H9 (cell line): ENCODE results near the gene SLC10A4. TPM values are rescaled to one million over a fixed set of nuclear protein-coding genes. Genes with fewer than 3 reads are reported as not detected.

Experiments
- DNase-seq: peaks from one replicate; pipeline ENCODE4 v3.0.0-alpha.2; 2017
- H2AFZ ChIP-seq: one replicate; pipeline ENCODE4 v1.6.1; 2013; ENCODE audit warnings: mild to moderate bottlenecking, low read length, control low read depth, moderate library complexity
- H2AK5ac ChIP-seq: 2 replicates; pipeline ENCODE4 v1.6.1; 2013; ENCODE audit warnings: low read length, control low read depth, mixed read lengths; ENCODE audit not compliant: insufficient read length
- H2BK120ac ChIP-seq: one replicate; pipeline ENCODE4 v1.6.1; 2013; ENCODE audit warnings: low read depth, mild to moderate bottlenecking, low read length, control low read depth, inconsistent platforms; ENCODE audit not compliant: poor library complexity, severe bottlenecking
- H2BK12ac ChIP-seq: 2 replicates; pipeline ENCODE4 v1.6.1; 2013; ENCODE audit warnings: low read length, control low read depth, mixed read lengths, low read depth; ENCODE audit not compliant: insufficient read length
- H2BK15ac ChIP-seq: 2 replicates; pipeline ENCODE4 v1.6.1; 2013; ENCODE audit warnings: low read depth, low read length, control low read depth
- H2BK20ac ChIP-seq: one replicate; pipeline ENCODE4 v1.6.1; 2013; ENCODE audit warnings: low read depth, mild to moderate bottlenecking, low read length, control low read depth, inconsistent platforms; ENCODE audit not compliant: poor library complexity, severe bottlenecking
- H2BK5ac ChIP-seq: 2 replicates; pipeline ENCODE4 v1.6.1; 2013; ENCODE audit warnings: low read length, control low read depth, mixed read lengths; ENCODE audit not compliant: insufficient read length
- H3K14ac ChIP-seq: 2 replicates; pipeline ENCODE4 v1.6.1; 2013; ENCODE audit warnings: low read length, control low read depth; ENCODE audit not compliant: insufficient read depth
- H3K18ac ChIP-seq: 2 replicates; pipeline ENCODE4 v1.6.1; 2013; ENCODE audit warnings: low read depth, mild to moderate bottlenecking, mixed read lengths, low read length, control low read depth; ENCODE audit not compliant: insufficient read length
- H3K23ac ChIP-seq: 2 replicates; pipeline ENCODE4 v1.6.1; 2013; ENCODE audit warnings: low read length, control low read depth, mixed read lengths, low read depth; ENCODE audit not compliant: insufficient read length
- H3K23me2 ChIP-seq: 2 replicates; pipeline ENCODE4 v1.6.1; 2013; ENCODE audit warnings: low read depth, mild to moderate bottlenecking, mixed read lengths, low read length, control low read depth; ENCODE audit not compliant: insufficient read length, poor library complexity, severe bottlenecking
- H3K27ac ChIP-seq: 2 replicates; pipeline ENCODE4 v1.5.1; 2013; ENCODE audit warnings: low read length, control low read depth, mixed read lengths, low read depth; ENCODE audit not compliant: insufficient read length
- H3K27me3 ChIP-seq: 2 replicates; pipeline ENCODE4 v1.6.1; 2013; ENCODE audit warnings: low read length, control low read depth, inconsistent platforms; ENCODE audit not compliant: insufficient read depth
- H3K4ac ChIP-seq: 2 replicates; pipeline ENCODE4 v1.6.1; 2013; ENCODE audit warnings: low read depth, mild to moderate bottlenecking, control low read depth, inconsistent platforms, low read length, moderate library complexity
- H3K4me1 ChIP-seq: 2 replicates; pipeline ENCODE4 v1.6.1; 2013; ENCODE audit warnings: low read length, control low read depth, inconsistent platforms; ENCODE audit not compliant: insufficient read depth
- H3K4me2 ChIP-seq: 2 replicates; pipeline ENCODE4 v1.6.1; 2013; ENCODE audit warnings: low read length, control low read depth, mixed read lengths; ENCODE audit not compliant: insufficient read length, insufficient read depth
- H3K56ac ChIP-seq: 2 replicates; pipeline ENCODE4 v1.6.1; 2013; ENCODE audit warnings: low read depth, mild to moderate bottlenecking, mixed read lengths, low read length, control low read depth; ENCODE audit not compliant: insufficient read length
- H3K79me1 ChIP-seq: 2 replicates; pipeline ENCODE4 v1.6.1; 2013; ENCODE audit warnings: low read depth, mild to moderate bottlenecking, moderate library complexity, low read length, control low read depth, inconsistent platforms; ENCODE audit not compliant: insufficient read depth, poor library complexity, severe bottlenecking
- H3K79me2 ChIP-seq: 2 replicates; pipeline ENCODE4 v1.6.1; 2013; ENCODE audit warnings: low read length, control low read depth, inconsistent platforms; ENCODE audit not compliant: insufficient read depth
- H3K9ac ChIP-seq: 2 replicates; pipeline ENCODE4 v1.6.1; 2013; ENCODE audit warnings: low read length, control low read depth, mixed read lengths; ENCODE audit not compliant: insufficient read length; ENCODE audit errors: extremely low read depth
- H3K9me3 ChIP-seq: one replicate; pipeline ENCODE4 v1.6.1; 2013; ENCODE audit warnings: low read depth, low read length, inconsistent platforms; ENCODE audit not compliant: control insufficient read depth
- H3T11ph ChIP-seq: one replicate; pipeline ENCODE4 v1.6.1; 2013; ENCODE audit warnings: mild to moderate bottlenecking, low read length, control low read depth, inconsistent platforms
- H4K20me1 ChIP-seq: one replicate; pipeline ENCODE4 v1.6.1; 2013; ENCODE audit not compliant: control insufficient read depth, insufficient read length, insufficient read depth
- H4K5ac ChIP-seq: 2 replicates; pipeline ENCODE4 v1.6.1; 2013; ENCODE audit warnings: low read depth, mild to moderate bottlenecking, mixed read lengths, low read length, control low read depth; ENCODE audit not compliant: insufficient read length
- H4K8ac ChIP-seq: replicated peaks from 2 replicates; pipeline ENCODE4 v1.6.1; 2013; ENCODE audit warnings: low read length, control low read depth, mixed read lengths, low read depth; ENCODE audit not compliant: insufficient read length
- H4K91ac ChIP-seq: 2 replicates; pipeline ENCODE4 v1.6.1; 2013; ENCODE audit warnings: low read depth, mild to moderate bottlenecking, moderate library complexity, mixed read lengths, low read length, control low read depth; ENCODE audit not compliant: insufficient read length
- H3K27ac Mint-ChIP-seq, 3 experiments: 2 replicates in 2 of 3; 3 replicates in 1 of 3; pipeline ENCODE4 v1.8.0; 2020 to 2021; ENCODE audit warnings: mixed read lengths in 3 of 3, mild to moderate bottlenecking in 1 of 3, moderate library complexity in 1 of 3
- H3K27me3 Mint-ChIP-seq: 2 replicates; pipeline ENCODE4 v1.8.0; 2021; ENCODE audit warnings: low read depth, mild to moderate bottlenecking, moderate library complexity, mixed read lengths
- H3K36me3 Mint-ChIP-seq, 3 experiments: 2 replicates in 2 of 3; 3 replicates in 1 of 3; pipeline ENCODE4 v1.8.0; 2020 to 2021; ENCODE audit warnings: low read depth in 3 of 3, mixed read lengths in 3 of 3; ENCODE audit not compliant: insufficient read depth in 1 of 3
- H3K4me1 Mint-ChIP-seq, 2 experiments: 2 replicates each; pipeline ENCODE4 v1.8.0; 2020; ENCODE audit warnings: mixed read lengths in 2 of 2
- H3K4me3 Mint-ChIP-seq, 2 experiments: 2 replicates in 1 of 2; 3 replicates in 1 of 2; pipeline ENCODE4 v1.8.0; 2020 to 2021; ENCODE audit warnings: mild to moderate bottlenecking in 2 of 2, mixed read lengths in 2 of 2, moderate library complexity in 1 of 2
- H3K9me3 Mint-ChIP-seq, 2 experiments: 2 replicates in 1 of 2; 3 replicates in 1 of 2; pipeline ENCODE4 v1.8.0; 2020; ENCODE audit warnings: mild to moderate bottlenecking in 2 of 2, mixed read lengths in 2 of 2, moderate library complexity in 1 of 2
- CTCF ChIP-seq: fragments of 200-600 bp; sonication (generic); conservative IDR thresholded peaks from 3 replicates; pipeline ENCODE4 v1.8.0; 2021; ENCODE audit warnings: antibody characterized with exemption, mild to moderate bottlenecking
- WGBS: extraction: QIAGEN DNeasy Blood & Tissue Kit; methylation state at CpG from one replicate; pipeline ENCODE4 v1.1.7; 2013; ENCODE audit warnings: missing lambda C conversion rate, low lambda C conversion rate, mixed read lengths; ENCODE audit not compliant: insufficient read length; ENCODE audit errors: extremely low coverage; 5-methylcytosine and 5-hydroxymethylcytosine counted together
- total RNA-seq: library from RNA; stranded (reverse); gene quantifications from 2 replicates; pipeline ENCODE4 v1.2.1, GENCODE V29; 2021

The SLC10A4 gene
- total RNA-seq, 1 experiment from 2014 or later, result 1.7 TPM

GRCh38 chr4:48472794-48473193, 10.3 kb upstream of the SLC10A4 start:
- Mint-ChIP-seq H3K4me3 (no peak overlapping the region), H3K27me3 (peaks cover 2% of the 10 kb centered on the region; the same call in 1 of the 2 replicates), H3K4me1 (peaks cover 4 to 6% of the 10 kb centered on the region in 2 experiments), H3K27ac (no peak overlapping the region), H3K36me3 (no peaks in the 10 kb centered on the region), H3K9me3 (no peaks in the 10 kb centered on the region; a peak in 1 of 5 replicates)
- Histone ChIP-seq H3K9me3 (no peaks in the 10 kb centered on the region), H2BK12ac (no peak overlapping the region), H2AFZ (no peak overlapping the region), H4K20me1 (no peaks in the 10 kb centered on the region), H3K79me1 (no peaks in the 10 kb centered on the region), H3K27me3 (no peaks in the 10 kb centered on the region), H3K23ac (no peak overlapping the region), H3K79me2 (no peaks in the 10 kb centered on the region), H3K4me1 (no peaks in the 10 kb centered on the region; the same call in 1 of the 2 replicates), H2BK20ac (no peak overlapping the region), H4K8ac (no peak overlapping the region), H3K18ac (no peak overlapping the region), H2BK5ac (no peak overlapping the region), H3K9ac (no peak overlapping the region), H3T11ph (no peak overlapping the region), H4K5ac (no peak overlapping the region), H3K4ac (no peak overlapping the region), H3K23me2 (no peaks in the 10 kb centered on the region), H3K4me2 (no peak overlapping the region), H3K56ac (no peak overlapping the region), H2BK120ac (no peak overlapping the region), H2BK15ac (no peak overlapping the region), H2AK5ac (no peak overlapping the region), H4K91ac (no peak overlapping the region), H3K27ac (no peak overlapping the region), H3K14ac (no peak overlapping the region)
- WGBS, result no CpG with 5 or more reads among the region's 1 CpG
- TF ChIP-seq CTCF, result no peak
- no peak for DNase-seq
